Epithelial cell of prostate (primary cell): ENCODE results near the gene LRP11.
"Not testable (repeated sequence)": the region's sequence is repeated elsewhere in the genome, so short reads cannot be mapped to it uniquely, and the experiment has no call there.

Source experiments
- DNase-seq: peaks from one replicate; pipeline ENCODE4 v3.0.0-alpha.2; 2011; ENCODE audit warnings: low read depth, low spot score
- H3K27ac ChIP-seq: fragments of 450-650 bp; 2 replicates; pipeline ENCODE4 v1.5.1; 2017; ENCODE audit warnings: mild to moderate bottlenecking

The LRP11 gene

DNA sequence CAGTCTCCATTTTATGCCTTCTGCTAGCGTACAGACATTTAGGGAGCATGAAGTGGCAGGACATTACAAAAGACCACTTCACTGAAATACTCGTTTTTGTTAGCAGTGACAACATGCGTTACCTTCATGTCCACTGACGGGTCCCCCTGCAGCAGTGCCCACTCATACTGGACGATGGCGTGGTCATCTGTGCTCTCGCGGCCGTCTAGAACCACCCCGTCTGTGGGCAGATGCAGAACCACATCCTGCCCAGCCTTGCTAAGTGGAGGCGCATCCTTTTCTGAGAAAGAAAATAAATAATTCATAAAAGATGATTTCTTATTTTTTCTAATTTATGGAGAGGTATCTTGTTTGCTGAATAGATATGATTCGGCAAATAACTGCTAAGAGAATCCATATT is 11.3 kb downstream of the LRP11 start:
- H3K27ac ChIP-seq: peak overlapping the region; percentile 99
- DNase-seq: no peak

DNA sequence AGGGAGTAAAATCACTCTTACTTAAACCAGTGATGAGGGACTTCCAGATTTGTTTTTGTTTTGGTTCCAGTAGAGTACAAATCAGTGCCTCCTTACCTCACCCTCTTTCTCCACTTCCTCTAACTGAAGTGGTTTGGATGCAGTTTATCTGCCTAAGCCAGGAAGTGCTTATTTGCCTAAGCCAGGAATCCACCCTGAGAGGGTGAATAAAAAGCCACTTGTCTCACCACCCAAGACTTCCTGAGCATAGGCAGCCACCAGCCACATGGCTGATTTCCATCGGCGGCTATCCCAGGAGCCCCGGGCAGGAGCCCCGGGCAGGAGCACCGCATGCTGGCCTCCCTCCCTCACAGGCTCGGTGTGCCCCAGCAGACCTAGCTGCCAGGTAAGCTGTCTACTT is 12.0 kb downstream of the LRP11 start:
- DNase-seq: no peak
- peak overlapping the region; percentile 99 for H3K27ac ChIP-seq

DNA sequence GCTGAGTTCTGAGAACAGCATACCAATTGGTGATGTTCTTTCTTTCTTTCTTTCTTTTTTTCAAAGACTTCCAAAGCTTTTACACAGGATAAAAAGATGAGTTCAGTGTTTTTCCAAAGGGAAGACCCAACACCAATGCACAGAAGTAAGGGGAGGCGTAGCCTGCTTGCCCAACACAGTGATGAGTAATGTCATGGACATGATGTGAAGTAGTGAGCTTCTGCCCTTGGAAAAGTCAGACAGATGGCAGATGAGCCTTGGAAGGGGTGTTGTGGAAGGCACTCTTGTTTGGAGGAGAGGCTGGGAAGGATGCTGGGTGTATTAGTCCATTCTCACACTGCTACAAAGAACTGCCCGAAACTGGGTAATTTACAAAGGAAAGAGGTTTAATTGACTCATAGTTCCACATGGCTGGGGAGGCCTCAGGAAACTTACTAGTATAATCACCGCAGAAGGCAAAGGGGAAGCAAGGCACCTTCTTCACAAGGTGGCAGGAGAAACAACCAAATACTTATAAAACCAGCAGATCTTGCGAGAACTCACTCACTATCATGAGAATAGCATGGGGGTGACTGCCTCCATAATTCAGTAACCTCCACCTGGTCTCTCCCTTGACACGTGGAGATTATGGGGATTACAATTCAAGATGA is 12.6 kb downstream of the LRP11 start:
- H3K27ac ChIP-seq: peak overlapping the region; percentile 99

DNA sequence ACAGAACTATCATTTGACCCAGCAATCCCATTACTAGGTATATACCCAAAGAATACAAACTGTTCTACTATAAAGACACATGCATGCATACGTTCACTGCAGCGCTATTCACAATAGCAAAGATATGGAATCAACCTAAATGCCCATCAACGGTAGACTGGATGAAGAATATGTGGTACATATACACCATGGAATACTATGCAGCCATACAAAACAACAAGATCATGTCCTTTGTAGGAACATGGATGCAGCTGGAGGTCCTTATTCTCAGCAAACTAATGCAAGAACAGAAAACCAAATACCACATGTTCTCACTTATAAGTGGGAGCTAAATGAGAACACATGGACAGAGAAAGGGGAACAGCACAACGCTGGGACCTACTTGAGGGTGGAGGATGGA is 15.8 kb downstream of the LRP11 start:
- peak overlapping the region; percentile 60 for H3K27ac ChIP-seq
- DNase-seq: not testable (repeated sequence)

More for the DNA sequence above, 12.6 kb downstream of the LRP11 start:
- no peak for DNase-seq

DNA sequence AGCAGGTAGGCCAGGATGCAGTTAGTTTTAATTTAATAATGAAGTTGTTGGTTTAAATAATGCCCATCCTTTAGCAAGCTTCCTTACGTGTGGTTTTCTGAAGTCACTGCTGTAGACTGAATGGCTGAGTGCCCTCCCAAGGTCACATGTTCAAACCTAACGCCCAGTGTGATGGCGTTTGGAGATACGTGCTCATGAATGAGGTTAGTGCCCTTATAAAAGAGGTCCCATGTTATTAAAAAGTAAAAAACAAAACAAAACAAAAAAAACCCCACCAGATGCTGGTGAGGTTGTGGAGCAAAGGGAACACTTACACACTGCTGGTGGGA is 16.3 kb downstream of the LRP11 start:
- no peak for DNase-seq
- peak overlapping the region; percentile 60 for H3K27ac ChIP-seq

DNA sequence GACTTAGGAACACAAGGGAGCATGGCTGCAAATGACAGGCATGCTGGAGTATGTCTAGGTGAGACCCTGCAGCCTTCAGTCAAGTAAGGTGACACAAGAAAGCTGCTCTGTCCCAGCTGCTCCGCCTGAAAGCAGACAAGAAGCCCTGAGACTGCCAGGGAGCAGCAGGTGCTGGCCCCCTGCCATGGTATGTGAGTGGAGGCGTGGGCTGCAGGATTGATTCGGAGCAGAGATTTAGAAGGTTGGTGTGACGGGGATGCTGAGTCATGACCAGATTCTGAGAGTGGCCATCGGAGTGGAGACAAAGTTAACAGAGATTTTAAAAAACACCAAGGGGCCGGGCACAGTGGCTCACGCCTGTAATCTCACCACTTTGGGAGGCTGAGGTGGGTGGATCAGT is 17.8 kb downstream of the LRP11 start:
- no peak for DNase-seq

DNA sequence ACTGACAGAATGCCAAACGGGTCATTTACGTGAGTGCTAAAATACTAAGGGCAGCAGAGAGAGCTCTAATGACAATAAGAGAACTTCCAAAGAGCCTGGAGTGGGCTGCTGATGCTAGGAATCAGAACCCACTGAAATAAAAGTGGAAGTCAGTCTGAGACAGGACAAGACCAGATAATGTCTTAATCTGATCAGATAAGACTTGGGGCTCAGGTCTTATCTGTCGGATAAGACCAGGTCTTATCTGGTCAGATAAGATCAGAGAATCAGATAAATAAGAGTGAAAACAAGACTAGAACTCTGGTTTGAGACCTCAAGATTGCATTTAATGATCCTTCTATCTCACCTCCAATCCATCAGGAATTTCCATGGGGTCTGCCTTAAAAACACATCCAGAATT is 18.6 kb downstream of the LRP11 start:
- H3K27ac ChIP-seq: no peak overlapping the region
- no peak for DNase-seq

More for the DNA sequence above, 17.8 kb downstream of the LRP11 start:
- peak overlapping the region; percentile 60 for H3K27ac ChIP-seq

DNA sequence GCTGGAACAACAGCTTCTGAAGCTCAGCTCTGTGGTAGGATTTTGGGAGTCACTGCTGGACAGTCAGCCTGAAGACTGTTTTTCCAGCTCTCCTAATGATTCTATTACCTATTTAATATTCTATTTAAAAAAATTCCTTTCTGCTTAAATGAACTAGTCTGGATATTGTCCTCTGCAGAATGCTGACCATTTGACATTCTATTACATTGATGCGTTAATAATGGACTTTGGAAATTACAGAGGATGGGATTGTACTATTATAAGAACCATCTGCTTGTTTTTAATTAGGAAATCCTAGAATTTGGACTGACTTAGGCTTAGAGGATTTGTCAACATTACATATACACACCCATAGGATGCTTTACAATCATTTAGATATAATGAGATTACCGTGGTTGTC is 19.7 kb downstream of the LRP11 start:
- H3K27ac ChIP-seq: no peak overlapping the region
- DNase-seq: no peak

DNA sequence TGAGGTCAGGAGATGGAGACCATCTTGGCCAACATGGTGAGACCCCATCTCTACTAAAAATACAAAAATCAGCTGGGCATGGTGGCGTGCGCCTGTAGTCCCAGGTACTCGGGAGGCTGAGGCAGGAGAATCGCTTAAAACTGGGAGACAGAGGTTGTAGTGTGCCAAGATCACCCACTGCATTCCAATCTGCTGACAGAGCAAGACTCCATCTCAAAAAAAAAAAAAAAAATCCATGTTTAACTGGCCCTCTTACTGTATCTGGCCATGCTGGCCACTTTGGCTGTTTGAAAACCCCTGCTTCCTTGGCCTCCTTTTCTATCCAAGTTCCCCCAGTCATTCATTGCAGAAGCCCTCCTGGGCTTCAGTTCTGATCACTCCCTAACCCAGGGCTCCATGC is 20.1 kb downstream of the LRP11 start:
- DNase-seq, H3K27ac ChIP-seq: not testable (repeated sequence)

DNA sequence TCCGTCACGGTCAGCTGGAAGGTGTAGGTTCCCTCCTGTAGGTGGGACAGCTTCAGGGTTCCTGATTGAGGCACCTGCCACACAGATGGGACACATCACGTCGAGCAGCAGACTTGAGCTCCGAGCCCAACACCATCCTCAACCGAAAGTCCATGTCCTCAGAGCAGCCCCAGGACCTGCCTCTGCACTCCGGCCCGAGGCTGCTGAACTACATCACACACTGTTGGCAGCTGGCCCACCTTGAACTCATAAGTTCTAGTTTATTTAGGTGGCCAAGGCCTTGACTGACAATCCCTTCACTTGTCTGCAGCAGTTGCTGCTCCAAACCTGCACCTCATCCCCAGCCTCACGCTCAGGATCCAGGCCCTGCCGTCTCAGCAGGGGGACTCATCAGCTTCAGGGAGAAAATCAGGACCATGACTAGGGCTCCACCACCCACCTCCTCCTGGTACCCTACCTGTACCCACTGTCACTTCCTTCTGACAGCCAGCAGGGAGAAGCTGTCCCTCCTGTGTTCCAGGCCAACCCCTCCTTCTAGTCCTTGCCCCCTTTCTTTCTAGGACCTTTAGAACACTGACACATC is 21.0 kb downstream of the LRP11 start:
- H3K27ac ChIP-seq: no peak overlapping the region
- no peak for DNase-seq

DNA sequence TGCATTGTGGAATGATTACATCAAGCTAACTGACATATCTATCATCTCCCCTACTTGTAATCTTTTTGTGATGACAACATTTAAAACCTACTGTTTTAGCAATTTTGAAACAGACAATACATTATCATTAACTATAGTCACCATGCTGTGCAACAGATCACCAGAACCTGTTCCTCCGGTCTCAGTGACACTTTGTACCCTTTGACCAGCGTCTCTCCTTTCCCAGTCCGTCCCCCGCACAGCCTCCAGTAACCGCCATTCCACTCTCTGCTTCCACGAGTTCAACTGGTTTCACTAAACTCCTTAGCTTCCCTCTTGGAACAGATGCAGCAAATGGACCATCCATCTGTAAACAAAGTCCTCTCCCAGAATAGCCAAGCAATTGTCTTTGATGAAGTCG is 21.8 kb downstream of the LRP11 start:
- DNase-seq: no peak
- no peak overlapping the region for H3K27ac ChIP-seq

DNA sequence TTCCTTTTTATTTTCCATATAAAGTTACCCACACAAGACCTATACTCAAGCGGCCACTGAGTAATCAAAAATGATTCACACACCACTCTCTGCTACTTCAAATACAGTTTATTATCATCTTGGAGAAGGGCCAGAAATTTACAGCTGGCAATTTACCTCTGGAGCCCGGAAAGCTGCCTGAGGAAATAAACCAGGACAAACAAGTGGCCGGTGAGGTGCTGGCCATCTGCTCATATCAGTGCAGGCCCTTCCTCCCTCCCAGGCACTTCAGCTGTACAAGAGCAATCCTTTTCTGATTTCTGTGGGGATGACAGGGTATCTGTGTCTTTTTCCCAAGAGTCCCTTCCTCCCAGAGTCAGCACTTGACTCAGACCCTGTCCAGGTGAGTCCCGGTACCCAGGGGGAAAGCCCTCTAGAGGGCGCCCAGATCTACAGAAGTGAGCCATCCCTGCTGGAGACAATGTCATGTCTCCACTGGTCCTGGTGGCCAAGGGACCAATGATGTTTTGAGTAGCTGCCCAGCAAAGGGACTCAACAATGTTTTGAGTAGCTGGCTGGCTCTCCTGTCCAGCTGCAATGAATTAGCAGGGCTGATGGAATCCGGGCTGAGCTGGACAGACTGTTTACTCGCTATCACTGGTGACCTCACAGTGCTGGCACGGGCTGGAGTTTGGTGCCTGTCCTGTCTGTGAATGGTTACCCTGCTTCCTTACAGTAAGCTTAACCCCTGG is 23.6 kb downstream of the LRP11 start:
- DNase-seq: no peak
- H3K27ac ChIP-seq: peak overlapping the region; percentile 25

DNA sequence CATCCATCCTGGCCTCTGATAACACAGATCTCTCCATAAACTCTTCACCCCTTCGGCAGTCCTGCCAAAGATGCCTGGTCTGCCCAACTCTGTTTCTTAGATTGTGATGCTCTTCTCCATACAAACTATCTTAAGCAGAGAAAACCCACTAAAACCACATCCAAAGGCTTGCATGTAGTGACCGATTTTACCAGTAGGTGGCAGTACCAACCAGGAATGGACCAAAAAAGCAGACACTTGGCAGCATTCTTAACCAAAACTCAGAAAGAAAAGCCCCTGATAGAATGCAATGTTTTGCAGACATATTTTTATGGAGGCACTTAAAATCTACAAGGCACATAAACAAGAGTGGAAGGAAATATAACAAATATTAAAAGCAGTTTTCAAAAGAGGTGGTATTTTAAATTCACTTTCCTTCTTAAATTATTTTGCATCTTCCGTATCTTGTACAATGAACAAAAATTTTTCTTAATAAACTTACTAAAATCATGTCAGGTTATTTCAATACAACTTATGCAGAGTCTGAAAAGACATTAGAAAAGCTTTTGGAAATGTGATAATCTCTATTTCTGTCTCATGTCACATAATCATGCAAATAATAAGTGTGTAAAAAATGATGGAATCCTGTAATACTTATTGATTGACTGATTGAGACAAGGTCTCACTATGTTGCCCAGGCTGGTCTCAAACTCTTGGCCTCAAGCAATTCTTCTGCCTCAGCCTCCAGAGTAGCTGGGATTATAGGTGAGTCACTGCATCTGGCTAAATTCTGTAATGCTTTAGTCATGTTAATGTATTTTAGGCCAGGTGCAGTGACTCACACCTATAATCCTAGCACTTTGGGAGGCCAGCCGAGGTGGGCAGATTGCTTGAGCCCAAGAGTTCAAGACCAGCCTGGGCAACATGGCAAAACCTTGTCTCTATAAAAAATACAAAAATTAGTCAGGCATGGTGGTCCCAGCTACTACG is 29.4 kb downstream of the LRP11 start:
- H3K27ac ChIP-seq: peak overlapping the region; percentile 52
- no peak for DNase-seq

DNA sequence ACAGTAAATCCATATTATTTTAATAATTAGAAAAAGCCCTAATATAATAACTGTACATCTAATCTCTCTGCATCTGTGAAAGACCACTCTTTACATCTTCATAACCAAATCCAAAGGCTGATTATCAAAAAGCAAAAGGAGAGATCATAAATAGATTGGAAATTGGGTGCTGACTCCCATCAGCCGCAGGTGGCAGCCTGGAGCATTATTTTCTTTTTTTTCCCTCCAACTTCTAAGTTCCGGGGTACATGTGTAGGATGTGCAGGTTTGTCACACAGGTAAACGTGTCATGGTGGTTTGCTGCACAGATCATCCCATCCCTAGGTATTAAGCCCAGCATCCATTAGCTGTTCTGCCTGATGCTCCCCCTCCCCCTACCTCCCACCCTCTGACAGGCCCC is 30.5 kb downstream of the LRP11 start:
- H3K27ac ChIP-seq: no peak overlapping the region
- DNase-seq: no peak

DNA sequence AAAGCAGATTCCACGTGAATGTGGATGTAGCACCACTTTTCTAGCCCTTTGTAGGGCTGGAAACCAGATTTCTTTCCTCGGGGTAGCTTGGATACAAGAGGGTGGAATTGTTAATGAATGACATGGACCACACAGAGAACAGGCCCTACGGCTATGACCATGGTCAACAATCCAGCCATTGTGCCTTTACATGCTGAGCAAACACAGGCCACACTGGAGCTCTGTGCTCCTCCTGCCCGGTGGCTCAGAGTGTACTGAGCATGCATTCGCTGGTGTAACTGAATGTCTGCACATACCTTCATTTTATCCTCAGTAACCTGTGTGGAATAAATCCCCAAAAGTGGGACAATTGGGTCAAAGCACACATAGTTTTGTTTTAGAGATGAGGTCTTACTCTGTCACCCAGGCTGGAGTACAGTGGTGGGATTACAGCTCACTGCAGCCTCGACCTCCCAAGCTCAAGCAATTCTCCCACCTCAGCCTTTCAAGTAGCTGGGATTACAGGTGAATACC is 32.8 kb downstream of the LRP11 start:
- no peak overlapping the region for H3K27ac ChIP-seq
- no peak for DNase-seq

DNA sequence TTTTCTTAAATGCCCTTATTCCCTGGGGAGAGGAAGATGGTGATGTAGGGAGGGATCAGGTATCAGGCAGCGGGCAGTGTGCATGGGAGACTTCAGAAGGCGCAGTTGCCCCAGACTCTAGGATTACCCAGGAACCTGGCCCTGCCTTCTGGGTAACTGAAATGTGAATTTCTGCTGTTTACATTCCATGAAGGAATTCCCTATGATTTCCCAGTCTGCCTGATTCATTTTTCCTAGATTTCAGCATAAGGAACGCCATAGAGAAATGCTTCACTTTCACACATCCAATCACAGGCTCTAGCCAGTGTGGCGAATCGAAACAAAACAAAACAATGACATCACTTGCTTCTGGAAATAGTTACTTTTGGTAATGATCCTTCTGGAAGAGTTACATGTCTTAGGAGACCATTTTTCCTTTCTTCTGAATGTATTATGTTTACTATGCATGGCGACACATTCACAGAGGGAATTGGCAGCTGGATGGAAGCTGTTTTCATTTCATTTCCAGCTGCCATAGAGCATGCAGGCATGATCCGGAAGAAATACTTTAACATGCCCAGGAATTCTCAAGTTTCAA is 33.3 kb downstream of the LRP11 start:
- DNase-seq: no peak
- no peak overlapping the region for H3K27ac ChIP-seq

DNA sequence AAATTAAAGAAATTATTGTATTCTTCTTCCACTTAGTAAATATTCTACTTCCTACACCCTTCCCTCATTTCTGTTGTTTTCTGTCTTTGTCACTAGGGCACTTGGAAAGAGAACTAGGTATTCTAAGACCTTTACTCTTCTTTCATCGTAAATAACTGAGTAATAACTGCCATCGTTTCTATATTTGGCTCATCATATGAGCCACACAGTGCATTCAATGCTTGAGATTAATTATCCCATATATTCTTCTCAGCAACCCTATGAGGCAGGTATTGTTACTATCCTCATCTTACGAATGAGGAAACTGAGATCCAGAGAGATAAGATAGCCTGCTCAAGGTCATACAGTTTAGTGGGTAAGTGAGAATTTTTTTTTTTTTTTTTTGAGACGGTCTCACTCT is 38.9 kb downstream of the LRP11 start:
- no peak overlapping the region for H3K27ac ChIP-seq
- DNase-seq: no peak

DNA sequence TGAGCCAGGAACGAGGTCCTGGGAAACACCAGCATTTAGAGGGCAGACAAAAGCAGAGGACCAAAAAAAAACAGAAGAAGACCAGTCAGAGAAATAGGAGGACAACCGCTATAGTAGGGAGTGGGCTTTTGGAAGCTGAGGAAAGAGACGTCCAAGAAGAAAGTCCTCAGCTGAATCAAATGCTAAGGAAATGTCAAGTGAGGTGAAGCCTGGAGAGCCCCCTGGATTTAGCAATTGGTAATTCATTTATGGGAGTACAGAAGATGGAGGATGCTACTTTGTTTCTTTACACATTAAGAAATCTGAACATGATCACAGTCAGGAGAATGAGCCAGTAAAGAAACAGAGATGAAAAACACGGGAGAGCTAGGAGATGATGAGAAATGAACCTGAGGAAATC is 41.1 kb downstream of the LRP11 start:
- no peak overlapping the region for H3K27ac ChIP-seq
- no peak for DNase-seq

DNA sequence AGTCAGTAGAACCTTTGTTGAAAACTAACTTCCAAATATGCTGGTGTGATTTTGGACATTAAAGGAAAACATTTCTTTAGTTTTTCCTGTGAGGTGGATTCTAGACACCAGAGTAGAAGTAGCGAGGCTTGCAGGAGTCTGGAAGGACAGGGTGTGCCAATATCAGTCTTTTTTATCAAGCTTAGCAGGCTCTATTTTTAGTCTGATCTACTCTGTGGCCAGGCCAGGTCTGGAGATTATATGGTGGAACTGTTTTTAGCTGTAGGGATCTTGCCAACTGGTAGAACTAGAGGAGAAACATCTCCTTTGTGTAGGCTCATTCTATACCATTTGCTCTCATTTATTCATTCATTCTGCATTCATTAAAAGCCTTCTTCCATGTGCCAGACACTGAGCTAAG is 42.7 kb downstream of the LRP11 start:
- no peak for DNase-seq
- H3K27ac ChIP-seq: no peak overlapping the region

DNA sequence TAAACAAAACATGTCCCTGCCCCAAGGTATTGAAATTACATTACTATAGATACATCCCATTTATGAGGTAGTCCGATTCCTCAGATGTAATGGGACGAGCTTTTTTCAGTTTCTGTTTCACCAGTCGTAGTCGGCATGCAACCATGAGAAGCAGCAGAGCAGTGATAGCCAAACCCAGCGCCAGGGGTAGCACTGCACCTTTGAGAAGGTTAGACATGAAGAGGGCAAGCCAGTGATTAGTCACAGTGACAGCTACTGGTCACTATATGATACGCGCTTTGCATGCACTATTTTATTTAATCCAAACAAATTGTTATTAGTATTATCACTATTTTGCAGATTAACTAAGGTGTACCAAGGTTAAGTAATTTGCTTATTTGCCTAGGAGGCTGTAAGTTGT is 43.7 kb downstream of the LRP11 start:
- DNase-seq: no peak
- no peak overlapping the region for H3K27ac ChIP-seq
